Bone marrow (tissue), 2 donors: ENCODE data around the gene B3GALT4.
A peak's percentile ranks its signal among the peaks of the same experiment; 100 is the strongest.
"Not testable (repeated sequence)": the region's sequence is repeated elsewhere in the genome, so short reads cannot be mapped to it uniquely, and the experiment has no call there.

ENCODE experiments used
- DNase-seq, 2 donors: peaks; one replicate each; lab custom pipeline; 2025; lab: John Stamatoyannopoulos, UW

The B3GALT4 gene

GRCh38 chr6:33272275-33273128 is 4.4 kb upstream of the B3GALT4 start:
- DNase-seq = no peak

GRCh38 chr6:33273129-33273923 is 3.6 kb upstream of the B3GALT4 start:
- DNase-seq = no peak

- no peak for DNase-seq
Observed at GRCh38 chr6:33273924-33274902, 2.7 kb upstream of the B3GALT4 start.

- not testable (repeated sequence) for DNase-seq
Observed at GRCh38 chr6:33275795-33276580, 935 bp upstream of the B3GALT4 start.

GRCh38 chr6:33276581-33276863 is 401 bp upstream of the B3GALT4 start:
- no peak for DNase-seq

- no peak for DNase-seq
Observed at GRCh38 chr6:33277663-33278391, 904 bp downstream of the B3GALT4 start.

GRCh38 chr6:33278392-33278741 is 1.4 kb downstream of the B3GALT4 start:
- DNase-seq = no peak

- no peak for DNase-seq
Observed at GRCh38 chr6:33278810-33279209, 1.9 kb downstream of the B3GALT4 start.

GRCh38 chr6:33279257-33279695 is 2.4 kb downstream of the B3GALT4 start:
- DNase-seq = no peak

GRCh38 chr6:33279971-33280511 is 3.1 kb downstream of the B3GALT4 start:
- peak; percentile 7 to 29 for DNase-seq

GRCh38 chr6:33280539-33280938 is 3.6 kb downstream of the B3GALT4 start:
- no peak for DNase-seq

GRCh38 chr6:33285214-33285613 is 8.3 kb downstream of the B3GALT4 start:
- not testable (repeated sequence) for DNase-seq

- no peak for DNase-seq
Observed at GRCh38 chr6:33286946-33287914, 10.3 kb downstream of the B3GALT4 start.

- no peak for DNase-seq
Observed at GRCh38 chr6:33288141-33288920, 11.4 kb downstream of the B3GALT4 start.

- DNase-seq = peak; percentile 71 to 98
Observed at GRCh38 chr6:33288921-33289783, 12.2 kb downstream of the B3GALT4 start, which contains the start of the genes PFDN6 and WDR46. Gene PFDN6, plus strand, starts transcription at chr6:33289601. Its CDS starts 256 bp downstream, at chr6:33289857. Gene WDR46, minus strand, starts transcription at chr6:33289239. Its CDS starts 69 bp downstream, at chr6:33289170.

GRCh38 chr6:33289784-33290315 is 12.9 kb downstream of the B3GALT4 start:
- DNase-seq = no peak

- DNase-seq = no peak
Observed at GRCh38 chr6:33290459-33290858, 13.5 kb downstream of the B3GALT4 start.
